ENCODE data around the gene REXO2.
A peak's percentile ranks its signal among the peaks of the same experiment; 100 is the strongest.

REXO2 gene

DNA sequence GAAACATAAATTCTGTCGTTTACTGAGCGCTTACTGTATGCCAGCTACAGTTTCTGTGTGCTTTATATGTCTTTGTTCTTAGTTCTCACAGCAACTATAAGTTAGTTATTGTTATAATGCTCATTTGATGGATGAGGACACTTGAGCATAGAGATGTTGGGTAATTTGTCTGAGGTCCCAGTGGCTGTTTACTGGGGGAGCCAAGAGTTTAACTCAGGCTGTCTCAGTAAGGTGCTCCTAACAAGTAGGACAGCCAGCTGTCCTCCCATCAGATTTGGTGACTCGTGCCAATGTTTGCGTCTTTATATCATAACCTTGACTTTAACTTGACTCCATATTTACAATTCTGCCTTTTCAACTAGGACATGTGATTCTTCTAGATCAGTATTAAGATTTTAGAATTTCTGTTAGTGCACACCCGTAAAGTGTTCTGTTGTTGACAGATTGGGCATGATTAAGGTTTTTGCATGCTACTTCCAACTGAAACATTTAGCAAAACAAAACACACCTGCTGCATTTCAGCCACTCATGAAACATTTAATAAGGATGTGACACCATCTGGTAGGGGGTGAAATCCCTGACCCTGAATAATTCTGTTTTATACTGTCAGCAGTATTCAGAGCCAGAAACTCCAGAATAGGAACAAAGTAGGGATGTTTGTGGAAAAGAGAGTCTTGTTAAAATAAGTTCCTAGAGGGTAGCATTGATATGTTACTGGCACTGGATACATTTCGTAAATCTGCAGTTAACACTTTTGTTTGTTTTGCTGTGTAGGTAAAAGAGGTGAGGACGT is 1.9 kb downstream of the REXO2 start:
- DNase-seq: peak; percentile 27 to 29

- peak in 1 of 2 experiments; percentile 0 for DNase-seq
Observed at GRCh38 chr11:114441921-114442320, 2.7 kb downstream of the REXO2 start.

- DNase-seq: no peak
Observed at GRCh38 chr11:114442536-114442935, 3.3 kb downstream of the REXO2 start.

GRCh38 chr11:114447444-114447843 is 8.2 kb downstream of the REXO2 start:
- DNase-seq: no peak

GRCh38 chr11:114447892-114448291 is 8.6 kb downstream of the REXO2 start:
- no peak for DNase-seq

GRCh38 chr11:114448749-114449482 is 9.6 kb downstream of the REXO2 start:
- DNase-seq: no peak

DNA sequence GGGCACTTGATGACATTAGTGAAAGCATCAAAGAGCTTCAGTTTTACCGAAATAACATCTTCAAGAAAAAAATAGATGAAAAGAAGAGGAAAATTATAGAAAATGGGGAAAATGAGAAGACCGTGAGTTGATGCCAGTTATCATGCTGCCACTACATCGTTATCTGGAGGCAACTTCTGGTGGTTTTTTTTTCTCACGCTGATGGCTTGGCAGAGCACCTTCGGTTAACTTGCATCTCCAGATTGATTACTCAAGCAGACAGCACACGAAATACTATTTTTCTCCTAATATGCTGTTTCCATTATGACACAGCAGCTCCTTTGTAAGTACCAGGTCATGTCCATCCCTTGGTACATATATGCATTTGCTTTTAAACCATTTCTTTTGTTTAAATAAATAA is 10.6 kb downstream of the REXO2 start:
- DNase-seq: no peak

- DNase-seq: no peak
Observed at GRCh38 chr11:114452399-114452798, 13.1 kb downstream of the REXO2 start.

GRCh38 chr11:114463999-114464398 is 24.7 kb downstream of the REXO2 start:
- no peak for DNase-seq

DNA sequence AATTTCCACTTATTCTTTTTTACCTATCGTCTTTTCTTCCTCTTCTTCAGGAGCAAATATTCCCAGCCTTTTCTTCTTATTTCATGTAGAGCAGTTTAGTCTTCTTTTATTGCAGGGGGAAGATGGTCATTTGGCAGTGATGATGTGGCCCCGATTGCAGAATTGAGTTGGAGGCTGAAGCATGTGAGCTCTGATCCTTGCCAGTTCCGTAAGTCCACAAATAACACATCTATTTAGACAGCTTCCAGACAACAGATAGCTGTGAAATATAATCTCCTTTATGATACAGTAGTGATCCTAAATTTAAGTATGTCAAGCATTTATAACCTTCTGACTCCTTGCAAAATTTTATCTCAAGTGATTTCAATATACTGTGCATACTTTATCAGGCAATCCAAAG is 27.5 kb downstream of the REXO2 start:
- DNase-seq: no peak

DNA sequence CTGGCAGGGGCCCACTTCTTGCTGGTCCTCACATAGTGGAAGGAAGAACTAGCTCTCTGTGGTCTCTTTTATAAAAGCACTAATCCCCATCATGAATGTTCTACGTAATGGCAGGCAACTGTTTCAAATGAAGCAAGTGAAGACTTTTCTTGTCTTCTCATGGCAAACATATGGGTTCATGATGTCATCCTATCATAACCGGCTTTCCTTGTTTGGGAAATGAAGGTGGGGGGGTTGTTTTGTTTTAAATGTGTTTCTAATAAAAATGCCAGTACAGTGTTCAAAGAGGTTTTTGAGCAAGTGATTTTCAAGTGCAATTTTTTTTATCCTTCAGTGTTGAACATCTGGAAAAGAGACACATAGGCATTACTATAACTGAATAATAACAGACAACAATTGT is 33.4 kb downstream of the REXO2 start:
- no peak for DNase-seq

DNA sequence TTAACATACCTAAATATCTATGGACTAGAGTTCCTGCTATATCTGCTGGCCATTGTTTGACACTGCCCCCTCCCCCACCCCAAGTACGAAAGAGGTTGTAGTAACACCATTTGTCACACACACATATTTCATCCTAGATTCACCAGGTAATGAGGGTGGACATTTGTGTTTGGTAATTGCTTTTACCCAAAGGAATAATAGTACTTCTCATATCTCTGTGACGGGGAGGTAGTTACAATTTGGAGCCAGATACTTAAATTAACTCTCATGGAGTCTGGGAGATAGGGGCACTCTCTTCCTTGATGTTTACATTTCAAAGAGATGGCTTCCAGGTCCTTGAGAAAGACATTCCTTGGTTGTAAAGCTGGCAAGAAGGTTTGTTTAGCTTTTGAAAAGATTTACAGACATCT is 38.7 kb downstream of the REXO2 start:
- no peak for DNase-seq

- DNase-seq: no peak
Observed at GRCh38 chr11:114478768-114479167, 39.5 kb downstream of the REXO2 start.

GRCh38 chr11:114479331-114479730 is 40.1 kb downstream of the REXO2 start:
- DNase-seq: no peak

GRCh38 chr11:114482114-114482513 is 42.8 kb downstream of the REXO2 start:
- DNase-seq: no peak

- no peak for DNase-seq
Observed at GRCh38 chr11:114483929-114484328, 44.7 kb downstream of the REXO2 start.

GRCh38 chr11:114496915-114497314 is 57.6 kb downstream of the REXO2 start:
- DNase-seq: no peak

GRCh38 chr11:114499756-114500155 is 60.5 kb downstream of the REXO2 start:
- DNase-seq: no peak

Measured in SHP77 (cell line).